Measurements from ENCODE around the gene MEIOSIN.
A peak's percentile ranks its signal among the peaks of the same experiment; 100 is the strongest.
"Not testable (repeated sequence)": the region's sequence is repeated elsewhere in the genome, so short reads cannot be mapped to it uniquely, and the experiment has no call there.

Gene MEIOSIN

GRCh38 chr19:45781214-45782161, 48.2 kb downstream of the MEIOSIN start:
- DNase-seq, result peak; percentile 67

DNA sequence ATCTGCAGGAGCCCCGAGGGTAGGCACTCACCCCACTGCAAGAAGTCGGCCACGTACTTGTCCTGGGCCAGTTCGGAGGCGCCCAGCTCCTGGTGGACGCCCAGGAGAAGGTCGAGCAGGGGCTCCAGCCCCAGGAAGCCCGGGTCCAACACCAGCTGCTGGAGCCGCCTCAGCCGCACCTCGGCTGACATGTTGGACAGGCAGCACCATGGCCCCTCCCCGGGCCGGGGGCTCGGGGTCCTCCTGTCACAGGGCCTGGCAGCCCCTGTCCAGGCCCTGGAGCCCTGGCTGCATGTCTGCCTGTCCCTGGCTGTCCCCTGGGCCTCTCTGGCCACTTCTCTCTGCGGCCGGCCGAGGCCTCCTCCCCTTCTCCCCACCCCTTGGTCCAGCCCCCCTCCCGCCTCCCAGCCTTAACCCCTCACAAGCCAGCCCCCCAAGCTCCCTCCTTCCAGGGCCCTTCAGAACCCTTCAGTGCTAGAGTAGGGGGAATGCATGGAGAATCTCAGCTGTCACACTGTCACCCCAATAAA, 49.0 kb downstream of the MEIOSIN start, which contains the start of gene DMPK:
TSS of gene DMPK (minus strand) at position 329 of the 530 bp plus-strand sequence. CDS start at position 191, 138 bp downstream.
- DNase-seq, result no peak

- DNase-seq, result no peak
Observed at GRCh38 chr19:45782820-45783785, 49.9 kb downstream of the MEIOSIN start.

DNA sequence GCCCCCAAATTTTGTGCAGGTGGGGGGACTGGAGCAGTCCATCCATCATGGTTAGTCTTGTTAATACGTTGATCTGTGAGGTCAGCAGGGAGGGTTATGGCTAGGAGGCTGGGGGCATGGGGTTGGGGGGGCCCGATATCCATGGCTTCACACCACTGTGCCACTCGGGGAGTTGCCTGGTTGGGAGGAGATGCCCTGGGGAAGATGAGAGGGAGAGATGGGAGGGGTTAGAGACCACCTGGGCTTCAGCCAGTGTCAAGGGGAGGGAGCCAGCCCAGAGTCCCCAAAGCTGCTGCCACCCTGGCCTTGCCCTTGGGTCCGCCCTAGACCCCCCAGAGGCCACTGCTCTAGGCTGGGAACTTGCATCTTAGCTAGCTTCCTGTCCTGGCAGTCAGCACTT, 50.9 kb downstream of the MEIOSIN start:
- no peak for DNase-seq

DNA sequence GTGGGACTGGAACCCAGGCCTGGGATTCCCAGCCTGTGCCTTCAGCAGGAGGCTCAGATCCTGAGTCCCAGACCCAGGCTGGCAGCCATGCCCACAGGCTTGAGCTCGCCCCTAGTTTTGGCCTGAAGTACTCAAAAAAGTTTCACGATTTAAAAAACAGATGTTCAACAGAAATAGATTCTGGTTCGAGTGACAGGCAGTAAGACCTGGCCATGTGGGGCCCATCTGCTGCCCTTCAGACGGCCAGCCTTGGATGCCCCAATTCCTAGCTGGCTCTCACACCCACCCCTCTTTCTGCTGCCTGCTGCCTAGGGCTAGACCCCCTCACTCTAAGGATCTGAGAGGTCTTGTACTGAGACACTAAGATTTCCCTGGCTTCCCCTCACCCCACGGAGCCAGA, 51.9 kb downstream of the MEIOSIN start:
- no peak for DNase-seq

DNA sequence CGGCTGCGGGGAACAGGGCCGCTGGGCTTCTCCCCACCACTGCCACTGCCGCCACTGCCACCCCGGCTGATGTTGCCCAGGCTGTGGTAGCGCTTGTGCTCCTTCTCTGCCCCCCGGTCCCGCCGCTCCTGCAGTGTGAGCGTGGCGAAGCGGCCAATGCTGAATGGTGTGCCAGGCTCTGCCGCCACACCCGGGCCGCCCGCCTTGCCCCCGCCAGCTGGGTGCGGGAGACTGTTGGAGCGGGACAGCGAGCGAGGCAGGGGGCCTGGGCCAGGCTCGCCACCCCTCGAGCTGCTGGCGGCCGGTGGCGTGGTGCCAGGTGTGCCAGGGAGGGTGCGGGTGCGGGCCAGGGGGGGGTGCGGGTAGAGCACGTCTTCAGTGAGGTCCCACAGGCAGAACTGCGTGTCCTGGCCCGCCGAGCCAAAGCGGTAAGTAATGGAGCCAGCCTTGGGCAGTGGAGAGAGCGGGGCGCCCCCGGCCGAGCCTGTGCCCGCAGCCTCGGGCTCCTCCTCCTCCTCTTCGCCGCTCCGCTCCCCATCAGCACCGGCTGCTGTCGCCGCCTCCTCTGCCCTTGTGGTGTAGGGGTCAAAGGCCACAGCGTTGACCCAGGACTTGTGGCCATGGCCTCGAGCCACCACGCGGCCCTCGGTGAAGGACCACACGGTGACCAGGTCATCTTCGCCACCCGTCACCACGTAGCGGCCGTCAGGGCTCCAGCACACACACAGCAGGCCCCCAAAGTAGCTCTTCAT, 52.7 kb downstream of the MEIOSIN start:
- no peak for DNase-seq

DNA sequence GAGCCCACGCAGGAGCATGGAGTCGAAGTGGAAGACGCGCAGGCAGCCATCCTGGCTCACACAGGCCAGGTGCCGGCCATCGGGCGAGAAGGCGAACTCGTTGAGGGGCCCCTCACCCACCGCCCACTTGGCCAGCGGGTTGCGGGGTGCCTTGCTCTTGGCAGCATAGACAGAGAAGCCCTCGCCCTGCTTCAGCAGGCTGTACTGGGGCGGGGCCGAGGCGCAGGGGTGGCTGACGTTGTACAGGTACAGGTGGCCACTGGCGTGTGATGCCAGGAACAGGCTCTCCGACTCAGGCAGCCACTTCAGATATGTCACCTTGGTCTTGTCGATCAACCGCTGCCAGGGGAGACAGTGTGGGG, 53.3 kb downstream of the MEIOSIN start:
- DNase-seq, result no peak

DNA sequence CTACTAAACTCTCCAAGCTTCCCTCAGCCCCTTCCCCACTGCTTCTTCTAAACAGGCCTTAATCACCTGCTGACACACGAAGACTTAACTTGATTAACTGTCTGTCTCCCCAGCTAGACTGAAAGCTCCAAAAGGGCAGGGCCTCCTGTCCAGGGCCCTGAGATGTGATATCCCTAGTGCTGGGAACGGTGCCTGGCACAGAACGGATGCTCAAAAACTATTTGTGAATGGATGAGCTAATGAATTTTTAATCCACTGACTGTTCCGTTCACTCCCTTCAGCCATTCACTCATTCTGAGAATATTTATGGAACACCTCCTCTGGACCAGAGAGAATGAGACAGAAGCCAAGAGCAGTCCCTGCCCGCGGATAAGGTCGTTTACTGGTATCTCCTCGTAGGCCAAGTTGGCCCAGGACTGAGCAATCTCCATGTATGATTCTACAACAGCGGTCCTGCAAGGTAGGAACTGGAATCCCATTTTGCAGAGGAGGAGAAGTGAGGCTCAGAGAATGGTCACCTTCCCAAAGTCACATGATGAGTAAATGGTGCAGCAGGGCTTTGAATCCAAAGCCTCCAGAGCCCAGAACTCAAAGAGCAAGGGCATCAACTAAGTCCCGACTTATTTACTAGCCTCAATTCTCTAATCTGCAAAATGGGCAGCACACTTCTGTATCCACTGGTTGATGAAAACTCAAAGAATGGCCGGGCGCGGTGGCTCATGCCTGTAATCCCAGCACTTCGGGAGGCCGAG, 56.0 kb downstream of the MEIOSIN start:
- DNase-seq, result no peak

GRCh38 chr19:45790942-45791341, 57.7 kb downstream of the MEIOSIN start:
- no peak for DNase-seq

DNA sequence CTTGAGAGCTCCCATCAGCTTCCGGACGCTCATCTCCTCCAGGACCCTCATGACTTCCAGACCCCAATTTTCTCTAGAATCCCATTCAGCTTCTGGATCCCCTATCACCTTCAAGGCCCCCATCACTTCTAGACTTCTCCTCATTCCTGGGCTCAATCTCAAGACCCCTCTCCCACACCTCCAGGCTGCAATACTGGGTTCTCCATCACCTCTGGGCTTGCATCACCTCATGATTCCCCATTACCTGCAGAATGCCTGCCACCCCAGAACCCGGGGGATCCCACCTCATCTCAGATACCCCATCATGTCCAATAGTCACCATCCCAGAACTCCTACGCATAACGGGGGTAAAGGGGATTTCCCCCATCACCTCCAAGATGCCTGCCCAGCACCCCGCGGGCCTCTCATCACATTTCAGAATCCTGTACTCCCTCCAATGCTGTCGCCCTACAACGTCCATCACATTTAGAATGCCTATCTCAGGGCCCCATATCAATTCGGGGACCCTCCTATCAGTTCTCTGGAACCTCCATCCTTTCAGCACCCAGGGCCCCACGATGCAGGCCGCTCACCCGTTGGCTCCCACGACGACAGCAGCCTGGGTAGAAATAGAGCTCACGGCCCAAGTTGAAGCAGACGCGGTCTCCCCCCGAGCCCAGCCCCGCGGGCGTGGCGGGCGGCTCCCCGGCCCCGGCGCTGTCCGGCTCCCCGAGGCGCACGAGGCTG, 58.7 kb downstream of the MEIOSIN start:
- no peak for DNase-seq

DNA sequence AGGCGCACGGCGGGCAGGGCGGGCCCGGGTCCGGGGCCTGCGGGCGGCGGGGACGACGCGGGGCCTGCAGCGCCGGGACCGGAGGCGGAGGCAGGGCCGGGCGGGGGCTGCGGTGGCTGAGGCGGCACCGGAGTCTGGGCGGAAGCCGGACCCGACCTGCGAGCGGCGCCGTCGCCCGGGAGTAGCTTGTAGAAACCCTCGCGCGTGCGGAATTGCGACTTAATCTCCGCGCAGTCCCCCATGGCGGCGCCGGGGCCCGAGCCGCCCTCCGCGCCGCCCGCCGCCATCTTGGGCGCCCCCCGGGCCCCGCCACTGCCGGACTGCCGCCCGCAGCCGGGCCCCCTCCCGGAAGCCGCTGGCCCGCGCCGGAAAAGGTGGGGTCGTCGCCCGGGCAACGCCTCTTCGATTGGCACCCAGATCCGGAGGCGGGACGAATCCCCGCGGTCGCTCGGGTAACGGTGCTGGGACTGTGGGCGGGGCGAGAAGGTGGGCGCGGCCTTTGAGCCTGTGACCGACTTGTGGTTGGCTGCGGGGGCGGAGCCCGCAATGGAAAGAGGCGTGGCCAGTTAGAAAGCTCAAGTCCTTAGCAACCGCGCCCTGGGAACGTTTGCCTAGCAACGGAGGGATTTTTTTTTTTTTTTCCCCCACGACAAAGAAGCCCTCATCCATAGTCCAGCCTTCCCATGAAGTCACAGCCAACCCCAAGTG, 59.4 kb downstream of the MEIOSIN start, which contains the start of gene DMWD:
TSS of gene DMWD (minus strand) at position 376 of the 708 bp plus-strand sequence. CDS start at position 287, 89 bp downstream.
- DNase-seq, result peak; percentile 98

DNA sequence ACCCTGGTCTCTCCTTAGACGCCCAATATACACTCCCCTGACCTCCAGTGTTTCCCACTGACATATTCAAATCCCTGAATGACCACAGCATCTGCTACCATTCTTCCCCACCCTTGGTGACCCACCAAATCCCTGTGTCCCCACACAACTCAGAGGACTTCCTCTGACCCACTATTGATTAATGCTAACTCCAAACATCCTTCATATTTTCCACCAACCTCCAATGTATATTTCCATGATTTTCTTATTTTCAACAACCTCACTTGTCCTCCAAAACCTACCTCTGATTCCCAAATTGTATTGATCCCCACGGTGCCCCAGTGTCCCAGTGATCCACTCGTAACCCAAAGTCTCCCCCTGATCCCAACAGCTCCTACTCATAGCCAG, 59.9 kb downstream of the MEIOSIN start:
- no peak for DNase-seq

DNA sequence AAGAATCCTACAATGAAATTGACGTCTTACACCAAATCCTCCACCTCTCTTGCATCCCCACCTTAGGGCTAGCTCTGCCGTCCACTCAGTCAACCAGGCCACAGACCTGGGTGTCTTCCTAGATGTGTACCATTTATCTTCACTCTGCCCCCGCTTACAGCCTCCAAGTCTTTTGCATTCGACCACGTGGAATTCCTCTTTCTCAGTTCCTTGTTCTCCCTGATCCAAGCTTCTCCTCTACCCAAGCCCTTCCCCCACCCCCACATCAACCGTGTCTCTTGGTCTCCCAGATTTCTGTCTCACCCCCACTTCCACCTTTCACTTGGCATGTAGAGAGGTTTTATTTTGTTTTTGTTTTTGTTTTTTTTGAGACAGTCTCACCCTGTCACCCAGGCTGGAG, 60.6 kb downstream of the MEIOSIN start:
- DNase-seq, result no peak

DNA sequence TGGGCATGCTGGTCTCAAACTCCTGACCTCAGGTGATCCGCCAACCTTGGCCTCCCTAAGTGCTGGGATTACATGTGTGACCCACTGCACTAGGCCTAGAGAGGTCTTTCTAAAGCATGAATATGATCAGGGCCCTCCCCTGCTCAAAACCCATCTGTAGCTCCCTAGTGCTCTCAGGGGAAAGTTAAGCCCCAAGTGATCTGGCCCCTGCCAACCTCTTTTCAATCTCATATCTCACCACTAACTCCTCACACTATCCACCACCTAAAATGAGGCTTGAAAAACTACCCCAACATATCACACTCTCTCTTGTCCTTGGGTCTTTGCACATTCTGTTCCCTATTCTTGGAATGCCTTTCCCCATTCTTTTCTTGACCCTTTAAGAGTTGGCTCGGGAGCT, 61.4 kb downstream of the MEIOSIN start:
- no peak for DNase-seq

DNA sequence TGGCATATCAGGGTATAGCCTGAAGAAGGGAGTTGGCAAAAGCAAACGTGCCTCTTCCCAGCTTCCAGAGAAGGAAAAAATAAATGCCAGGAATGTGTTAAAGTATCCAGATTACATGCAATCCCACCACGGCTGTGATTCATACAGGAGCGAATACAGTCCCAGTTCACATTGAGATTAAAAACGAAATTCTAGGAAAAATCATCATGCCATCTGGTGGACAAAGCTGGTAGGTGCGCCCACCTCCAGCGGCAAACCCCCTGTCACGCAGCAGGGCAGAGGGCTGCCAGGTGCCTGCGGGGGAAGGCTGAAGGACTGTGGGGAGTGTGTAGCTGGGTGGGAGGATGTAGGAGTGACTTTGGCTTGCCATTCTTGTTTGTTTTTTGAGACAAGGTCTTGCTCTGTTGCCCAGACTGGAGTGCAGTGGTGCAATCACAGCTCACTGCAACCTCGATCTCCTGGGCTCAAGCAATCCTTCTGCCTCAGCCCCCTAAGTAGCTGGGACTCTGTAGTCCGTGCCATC, 65.8 kb downstream of the MEIOSIN start:
- DNase-seq, result peak; percentile 28

- not testable (repeated sequence) for DNase-seq
Observed at GRCh38 chr19:45799541-45799940, 66.3 kb downstream of the MEIOSIN start.

DNA sequence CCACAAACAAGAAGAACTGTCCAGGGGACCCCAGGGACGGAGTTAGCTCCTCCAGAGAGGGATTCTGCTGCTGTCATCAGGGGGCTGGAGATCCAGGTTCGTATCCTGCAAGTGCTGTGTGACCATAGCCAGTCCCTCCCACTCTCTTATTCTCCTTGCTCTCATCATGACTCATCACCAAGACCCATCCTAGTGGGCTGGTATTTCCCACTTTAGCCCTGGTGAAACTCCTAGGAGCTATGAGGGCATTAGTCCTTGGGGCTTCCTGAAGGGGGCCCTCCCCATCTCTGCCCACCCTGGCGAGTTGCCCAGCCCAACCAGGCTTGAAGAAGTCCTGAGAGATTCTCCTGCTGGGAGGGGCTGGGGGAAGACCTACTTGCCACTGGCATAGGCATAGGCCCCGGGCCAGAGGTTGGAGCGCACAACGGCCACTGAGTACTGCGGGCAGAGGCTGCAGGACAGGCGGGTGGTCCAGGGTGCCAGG, 66.9 kb downstream of the MEIOSIN start:
- DNase-seq, result no peak

GRCh38 chr19:45801603-45802175, 68.5 kb downstream of the MEIOSIN start:
- no peak for DNase-seq
